Activated CD8-positive, alpha-beta memory T cell treated with anti-CD3 and anti-CD28 coated beads, Interleukin-2, amount 50 U/mL, for 1 hour (primary cell): ENCODE data around the gene SLC19A1.

Experiments used
- DNase-seq: peaks from one replicate; pipeline ENCODE4 v3.0.0-alpha.2; 2020; ENCODE audit errors: extremely low read depth

Gene SLC19A1

GRCh38 chr21:45542242-45542666, at the start of gene SLC19A1:
SLC19A1 (minus strand) TSS chr21:45542440; CDS start chr21:45537959, 4,481 bp downstream.
- no peak for DNase-seq

GRCh38 chr21:45591619-45592207, 49.5 kb upstream of the SLC19A1 start:
- no peak for DNase-seq

DNA sequence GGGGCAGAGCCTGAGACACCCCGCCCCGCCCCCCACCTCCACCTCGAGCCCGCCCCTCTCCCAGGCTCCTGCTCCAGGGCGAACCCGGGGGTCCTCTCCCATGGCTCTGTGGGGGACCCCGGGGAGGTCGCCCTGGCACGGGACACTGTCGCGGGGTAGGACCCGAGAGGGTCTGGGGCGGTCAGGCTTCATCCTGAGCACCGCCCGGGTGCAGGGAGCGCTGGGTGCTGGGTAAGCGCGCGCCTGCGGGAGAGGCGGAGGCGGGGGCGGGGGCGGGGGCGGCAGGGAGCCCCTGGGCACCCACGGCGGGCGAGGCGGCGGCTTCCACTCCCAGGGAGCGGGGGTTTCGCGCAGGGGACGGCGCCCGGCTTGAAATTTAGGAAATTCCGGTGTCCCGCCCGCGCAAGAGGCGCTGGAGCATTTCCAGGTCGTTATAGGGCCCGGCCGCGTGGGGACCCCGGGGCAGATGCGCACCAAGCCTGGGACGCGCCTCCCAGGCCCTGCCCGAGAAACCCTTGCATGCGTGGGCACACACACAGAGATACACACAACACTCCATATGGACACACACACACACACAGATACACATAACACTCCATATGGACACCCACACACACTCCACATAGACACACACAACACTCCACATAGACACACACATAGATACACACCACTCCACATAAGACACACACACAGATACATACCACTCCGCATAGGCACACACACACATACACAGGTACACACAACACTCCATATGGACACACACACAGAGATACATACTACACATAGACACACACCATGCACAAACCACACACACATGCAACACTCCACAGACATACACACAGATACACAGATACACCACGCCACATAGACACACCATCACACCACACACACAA, 48.7 kb upstream of the SLC19A1 start:
- DNase-seq: no peak

DNA sequence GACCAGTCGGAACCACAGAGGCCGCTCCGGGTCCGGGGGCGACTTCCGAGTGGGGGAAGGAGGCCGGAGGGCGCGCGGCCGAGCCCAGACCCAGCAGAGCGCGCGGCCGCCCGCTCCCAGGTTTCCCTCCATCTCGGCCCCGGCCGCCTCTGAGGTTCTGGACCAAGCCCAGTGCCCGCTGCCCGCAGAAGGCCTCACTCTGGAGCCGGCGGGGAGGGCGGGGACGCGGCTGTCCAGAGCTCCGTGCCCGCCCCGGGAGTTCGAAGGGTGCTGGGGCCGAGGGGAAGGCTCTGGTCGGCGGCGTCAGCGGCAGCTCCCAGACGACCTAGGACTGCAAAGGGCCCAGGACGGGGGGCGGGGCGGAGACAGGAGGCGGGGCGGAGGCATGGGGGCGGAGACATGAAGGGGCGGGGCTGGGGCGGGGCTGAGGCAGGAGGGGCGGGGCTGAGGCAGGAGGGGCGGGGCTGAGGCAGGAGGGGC, 48.0 kb upstream of the SLC19A1 start:
- DNase-seq: peak; percentile 38

DNA sequence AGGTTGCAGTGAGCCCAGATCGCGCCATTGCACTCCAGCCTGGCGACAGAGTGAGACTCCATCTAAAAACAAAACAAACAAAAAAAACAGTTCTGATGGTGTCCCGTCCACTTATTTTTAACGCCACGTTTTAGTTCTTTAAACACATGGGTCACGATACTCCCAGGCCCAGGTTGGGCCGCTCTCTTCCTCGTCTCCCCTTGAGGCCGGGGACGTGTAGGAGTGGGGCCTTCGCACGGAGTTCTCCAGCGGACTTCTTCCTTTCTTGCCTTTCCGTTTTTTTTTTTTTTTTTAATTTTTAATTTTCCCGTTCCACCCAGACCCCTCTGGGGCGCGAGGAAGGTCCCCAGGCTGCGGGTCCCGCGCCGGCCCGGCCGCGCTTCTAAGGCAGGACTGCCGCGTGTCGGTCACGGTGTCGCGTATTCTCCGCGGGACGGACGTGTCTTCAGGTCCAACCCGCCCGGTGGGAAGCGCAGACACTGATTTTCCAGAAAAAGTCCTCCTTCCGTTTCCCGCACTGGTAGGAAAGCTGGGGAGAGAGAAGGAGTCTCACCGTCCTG, 47.5 kb upstream of the SLC19A1 start:
- DNase-seq: no peak

GRCh38 chr21:45588871-45589491, 46.7 kb upstream of the SLC19A1 start:
- DNase-seq: no peak

DNA sequence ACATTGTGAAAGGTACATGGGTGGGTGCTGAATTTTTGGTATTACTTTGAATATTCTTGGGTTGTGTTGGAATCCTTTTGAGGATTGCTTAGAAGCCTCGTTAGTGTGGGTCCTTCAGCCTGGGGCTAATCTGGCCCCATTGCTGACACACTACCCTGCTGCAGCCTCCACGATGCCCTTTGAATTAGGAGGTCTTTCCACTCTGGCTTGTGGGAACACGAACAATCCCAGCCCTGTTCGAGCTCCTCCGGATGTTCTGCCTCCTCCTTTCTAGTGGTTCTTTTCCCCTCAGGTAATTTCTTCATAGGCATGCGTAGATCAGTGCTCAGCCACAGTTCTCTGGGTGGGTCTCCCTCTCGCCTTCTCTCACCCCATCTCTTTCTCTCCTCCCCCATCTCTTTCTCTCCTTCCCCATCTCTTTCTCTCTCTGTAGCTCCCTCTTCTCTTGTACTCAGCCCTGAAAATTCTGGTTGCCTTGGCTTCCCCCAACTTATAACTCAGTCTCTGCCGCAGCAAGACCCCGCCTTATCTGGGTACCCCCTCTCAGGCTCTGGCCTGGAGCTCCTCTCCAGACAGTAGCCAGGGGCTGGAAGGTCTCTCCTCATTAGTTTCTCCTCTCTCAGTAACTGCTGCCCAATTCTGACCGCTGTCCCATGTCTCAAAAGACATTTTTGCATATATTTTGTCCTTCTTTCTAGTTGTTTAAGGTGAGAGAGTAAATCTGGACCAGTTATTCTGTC, 46.0 kb upstream of the SLC19A1 start:
- no peak for DNase-seq

DNA sequence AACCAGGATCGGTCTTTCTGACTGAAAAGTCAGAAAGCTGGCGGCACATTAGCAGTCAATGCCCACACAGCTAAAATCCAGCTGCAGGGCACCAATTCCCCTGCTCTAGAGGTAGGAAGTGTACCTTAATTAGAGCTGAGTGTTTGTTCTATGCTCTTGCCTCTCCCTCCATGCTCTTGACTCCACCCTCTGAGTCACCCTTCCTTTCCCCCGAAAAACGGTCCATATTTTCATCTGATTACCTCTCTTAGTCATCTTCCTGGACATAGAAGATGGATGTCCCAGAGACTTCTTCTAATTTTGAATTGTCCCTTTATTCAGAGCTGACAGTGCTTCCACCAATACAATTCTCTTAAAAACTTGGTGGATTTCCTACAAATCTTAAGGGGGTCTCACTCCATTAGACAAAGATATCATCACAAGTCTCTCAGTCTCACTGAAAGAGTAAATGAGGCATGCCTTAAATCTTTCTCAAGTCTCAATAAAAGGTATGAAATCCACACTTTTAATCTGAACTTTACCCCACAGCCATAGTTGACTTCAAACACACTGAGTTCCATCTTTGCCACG, 44.1 kb upstream of the SLC19A1 start:
- DNase-seq: no peak

- DNase-seq: no peak
These were observed 42.5 kb upstream of the SLC19A1 start for GRCh38 chr21:45584786-45585185.

GRCh38 chr21:45583831-45584509, 41.7 kb upstream of the SLC19A1 start:
- DNase-seq: no peak

DNA sequence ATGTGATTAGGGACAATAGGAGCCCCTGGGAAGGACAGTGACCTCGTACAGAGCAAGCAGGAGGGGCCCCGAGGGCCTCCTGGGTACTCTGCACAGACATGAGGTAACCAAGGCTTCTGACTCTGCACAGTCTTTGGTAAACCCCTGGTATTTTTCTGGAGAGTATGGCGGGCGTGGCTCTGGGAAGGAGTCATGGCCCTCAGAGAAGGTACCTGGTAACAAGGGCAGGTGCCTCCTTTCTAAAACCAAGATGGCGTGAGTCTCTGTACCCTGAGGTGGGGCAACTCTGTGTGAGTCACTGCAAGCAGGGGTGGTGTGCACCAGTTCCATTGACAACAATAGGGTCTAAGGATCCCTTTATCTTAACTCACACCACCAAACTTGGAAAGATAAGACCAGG, 39.9 kb upstream of the SLC19A1 start:
- no peak for DNase-seq

DNA sequence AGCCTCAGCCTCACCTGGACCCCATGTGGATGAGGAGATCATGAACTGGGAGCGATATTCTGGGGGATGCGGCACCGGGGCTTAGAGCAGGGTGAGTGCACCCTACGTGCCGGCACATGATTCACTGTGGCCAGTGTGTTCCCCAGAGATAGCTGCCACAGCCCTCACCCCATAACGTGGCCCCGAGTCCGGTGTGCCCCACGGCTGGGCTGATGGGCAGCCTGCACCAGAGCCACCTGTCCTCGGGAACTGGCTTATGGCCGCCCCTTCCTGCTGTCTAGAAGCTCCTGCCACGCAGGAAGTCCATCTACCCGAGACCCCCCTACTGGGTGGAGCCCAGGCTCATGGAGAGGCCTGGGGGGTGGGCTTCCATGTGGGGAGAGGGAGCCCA, 39.1 kb upstream of the SLC19A1 start:
- no peak for DNase-seq

DNA sequence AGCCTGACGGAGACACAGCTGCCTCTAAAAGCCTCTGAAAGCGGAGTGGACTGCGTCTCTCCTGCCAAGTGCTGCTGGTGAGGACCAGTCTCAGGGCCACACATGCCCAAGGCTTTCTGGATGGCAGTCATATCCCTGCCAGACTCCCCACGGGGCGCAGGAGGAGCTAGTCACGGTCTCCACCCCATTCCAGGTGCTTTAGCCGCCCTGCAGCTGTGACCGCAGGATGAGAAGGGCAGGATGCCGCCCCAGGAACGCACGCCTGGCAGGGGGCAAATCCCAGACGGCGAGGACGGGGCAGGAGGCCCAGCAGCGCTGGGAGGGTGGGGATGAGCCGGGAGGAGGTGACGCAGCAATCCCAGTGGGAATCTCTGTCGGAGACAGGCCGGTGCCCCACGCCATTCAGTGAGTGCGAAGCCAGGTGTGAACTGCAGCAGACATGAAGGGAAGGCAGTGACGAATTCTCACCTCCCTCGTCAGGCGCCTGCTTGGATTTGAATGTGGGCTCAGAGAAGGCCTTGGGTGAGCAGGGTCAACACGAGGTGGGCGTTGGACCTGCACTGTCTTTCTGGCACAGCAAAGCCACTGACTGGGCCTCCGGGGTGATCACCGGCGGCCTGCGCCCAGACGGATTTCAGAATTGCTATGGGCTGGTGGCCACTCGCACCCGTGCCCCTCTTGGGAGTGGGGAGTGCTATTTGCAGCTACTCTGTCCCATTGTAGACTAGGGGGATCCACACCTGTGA, 38.5 kb upstream of the SLC19A1 start:
- DNase-seq: no peak

DNA sequence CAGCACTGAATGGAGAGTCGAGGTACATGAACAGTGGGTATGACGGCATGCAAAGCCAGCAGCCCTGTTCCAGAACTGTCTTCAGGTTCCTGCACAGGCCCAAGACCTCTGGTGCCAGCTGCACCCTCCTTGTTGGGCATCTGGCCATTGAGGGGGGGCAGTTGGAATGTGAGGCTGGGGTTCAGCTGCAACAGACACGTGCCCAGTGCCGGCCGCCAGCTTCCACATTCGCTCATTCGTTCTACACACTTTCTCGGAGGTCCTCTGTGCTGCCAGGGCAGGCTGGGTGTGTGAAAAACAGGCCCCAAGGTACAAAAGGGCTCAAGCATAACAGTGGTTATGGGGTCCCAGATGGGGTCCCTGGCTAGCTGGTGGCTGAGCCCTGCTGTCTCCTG, 37.9 kb upstream of the SLC19A1 start:
- no peak for DNase-seq

GRCh38 chr21:45579383-45580180, 37.3 kb upstream of the SLC19A1 start:
- DNase-seq: no peak

GRCh38 chr21:45578811-45579381, 36.7 kb upstream of the SLC19A1 start:
- no peak for DNase-seq

DNA sequence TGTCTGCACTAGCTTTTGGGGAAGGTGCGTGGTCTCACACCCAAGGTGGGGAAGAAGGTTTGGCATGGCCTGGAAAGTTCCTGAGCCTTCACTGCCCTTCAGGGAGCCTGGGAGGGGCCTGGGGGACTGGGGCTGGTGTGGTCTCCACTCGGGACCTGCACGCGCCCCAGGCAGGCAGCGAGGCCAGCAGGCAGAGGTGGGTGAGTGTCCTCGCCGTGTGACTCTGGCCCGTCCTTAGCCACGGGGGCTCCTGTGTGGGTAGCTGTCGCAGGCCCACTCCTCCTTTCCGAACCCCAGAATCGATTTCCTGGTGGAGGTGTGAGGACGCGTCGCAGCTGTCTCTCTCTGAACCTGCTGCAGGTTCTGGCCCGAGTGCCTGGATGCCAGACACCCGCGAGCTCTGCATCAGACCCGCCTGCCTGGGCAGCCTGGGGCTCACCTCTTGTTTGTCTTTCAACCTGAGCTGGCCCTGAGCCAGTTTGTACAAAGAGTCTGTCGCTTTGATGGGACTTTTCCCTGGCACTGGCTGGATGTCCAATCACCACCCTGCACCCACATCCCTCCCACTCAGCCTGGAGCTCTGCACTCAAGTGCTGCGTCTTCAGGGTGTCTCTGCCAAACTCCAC, 36.0 kb upstream of the SLC19A1 start:
- no peak for DNase-seq

- no peak for DNase-seq
These were observed 35.5 kb upstream of the SLC19A1 start for GRCh38 chr21:45577801-45578175.
